Frontal cortex (tissue), 4 donors: ENCODE results near the gene NUCB2. TPM values are rescaled to one million over a fixed set of nuclear protein-coding genes. Genes with fewer than 3 reads are reported as not detected.

Source experiments
- DNase-seq, 2 donors: peaks; one replicate each; pipeline ENCODE4 v3.0.0; 2012; ENCODE audit warnings: low spot score in 2 of 2
- FAIRE-seq: peaks from 2 replicates; lab custom pipeline; 2012; peaks lifted over from hg19 to GRCh38; lab: Jason Lieb, UNC
- total RNA-seq: library from RNA; depleted of rRNA; stranded (reverse); fragments of >200 nt; gene quantifications from one replicate; pipeline ENCODE4 v1.2.3, GENCODE V29; 2014
- donor health status: control.
- donor health status: control.
- donor health status: control.

NUCB2 gene
- total RNA-seq, 1 donor from 2014 or later = 83.6 TPM

DNA sequence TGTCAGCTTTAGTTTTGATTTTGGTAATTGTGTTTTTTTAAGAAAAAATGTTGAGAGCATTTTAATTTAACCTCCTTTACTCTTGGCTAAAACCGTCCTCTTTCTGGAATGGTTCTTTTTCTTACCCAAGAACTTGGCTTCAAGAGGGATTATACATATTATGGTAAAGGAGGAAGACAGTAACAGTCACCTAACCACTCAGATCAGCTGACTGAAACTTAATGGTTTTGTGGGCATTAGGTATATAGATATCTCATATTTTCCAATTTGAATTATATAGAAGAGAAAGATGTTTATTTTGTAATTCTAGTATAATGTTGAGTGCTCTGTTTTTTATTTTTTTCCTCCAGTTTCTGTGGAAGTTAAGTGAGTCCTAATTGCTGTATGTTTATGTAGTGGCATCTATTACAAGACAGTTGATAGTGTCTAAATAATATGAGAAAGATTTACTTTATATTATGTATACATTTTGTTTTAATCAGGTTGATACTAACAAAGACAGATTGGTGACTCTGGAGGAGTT lies 38.4 kb downstream of the NUCB2 start:
- no peak for FAIRE-seq
- DNase-seq = no peak

DNA sequence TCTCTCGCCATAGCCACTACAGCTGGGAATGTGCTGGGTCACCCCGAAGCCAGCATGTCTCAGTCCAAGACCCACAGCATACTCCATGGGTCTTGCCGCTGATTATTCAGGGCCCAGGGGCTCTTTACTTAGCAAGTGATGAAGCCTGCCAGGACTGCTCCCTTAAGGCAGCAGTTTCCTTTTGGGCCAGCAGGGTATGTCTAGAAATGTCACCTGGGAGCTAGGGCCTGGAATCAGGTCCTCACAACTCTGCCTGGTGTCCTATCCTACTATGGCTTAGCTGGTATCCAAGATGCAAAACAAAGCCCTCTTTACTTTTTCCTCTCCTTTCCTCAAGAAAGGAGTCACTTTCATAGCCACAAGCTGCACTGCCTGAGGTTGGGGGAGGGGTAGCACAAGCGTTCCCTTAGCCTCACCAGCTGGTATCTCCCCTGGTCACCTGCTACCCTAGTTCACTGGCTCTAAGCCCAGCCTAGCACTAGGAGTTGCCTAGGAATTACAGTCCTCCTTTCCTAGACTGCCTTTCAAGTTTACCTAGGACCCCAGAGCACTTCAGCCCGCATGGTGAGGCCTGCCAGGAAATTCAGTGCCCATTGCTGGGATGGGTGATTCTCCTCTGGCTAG lies 52.4 kb downstream of the NUCB2 start:
- DNase-seq = no peak
- FAIRE-seq = no peak

GRCh38 chr11:17331669-17332068 lies 55.1 kb downstream of the NUCB2 start:
- FAIRE-seq = no peak
- no peak for DNase-seq

GRCh38 chr11:17333799-17334586 lies 57.5 kb downstream of the NUCB2 start:
- FAIRE-seq (no peak), DNase-seq (no peak)

DNA sequence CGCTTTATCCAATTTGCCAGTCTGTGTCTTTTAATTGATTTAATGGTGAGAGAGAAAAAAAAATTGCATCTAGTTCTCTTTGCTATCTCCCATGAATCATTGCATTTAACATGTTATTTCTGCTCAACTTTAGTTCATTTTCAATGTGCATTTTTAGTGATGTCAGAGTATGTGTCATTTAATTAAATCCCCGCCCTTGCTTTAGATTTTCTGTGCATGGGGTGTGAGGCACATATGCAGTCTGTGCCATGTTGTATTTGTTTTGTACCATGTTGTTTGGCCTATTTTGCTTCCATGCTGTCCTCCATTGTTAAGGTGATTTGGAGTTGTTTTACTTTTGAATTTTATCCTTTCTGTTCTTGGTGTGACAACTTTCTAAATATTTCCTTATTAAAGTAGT lies 66.7 kb downstream of the NUCB2 start:
- FAIRE-seq (no peak), DNase-seq (no peak)

GRCh38 chr11:17343907-17344306 lies 67.4 kb downstream of the NUCB2 start:
- DNase-seq (no peak), FAIRE-seq (no peak)

GRCh38 chr11:17347676-17348075 lies 71.1 kb downstream of the NUCB2 start:
- DNase-seq (no peak), FAIRE-seq (no peak)

DNA sequence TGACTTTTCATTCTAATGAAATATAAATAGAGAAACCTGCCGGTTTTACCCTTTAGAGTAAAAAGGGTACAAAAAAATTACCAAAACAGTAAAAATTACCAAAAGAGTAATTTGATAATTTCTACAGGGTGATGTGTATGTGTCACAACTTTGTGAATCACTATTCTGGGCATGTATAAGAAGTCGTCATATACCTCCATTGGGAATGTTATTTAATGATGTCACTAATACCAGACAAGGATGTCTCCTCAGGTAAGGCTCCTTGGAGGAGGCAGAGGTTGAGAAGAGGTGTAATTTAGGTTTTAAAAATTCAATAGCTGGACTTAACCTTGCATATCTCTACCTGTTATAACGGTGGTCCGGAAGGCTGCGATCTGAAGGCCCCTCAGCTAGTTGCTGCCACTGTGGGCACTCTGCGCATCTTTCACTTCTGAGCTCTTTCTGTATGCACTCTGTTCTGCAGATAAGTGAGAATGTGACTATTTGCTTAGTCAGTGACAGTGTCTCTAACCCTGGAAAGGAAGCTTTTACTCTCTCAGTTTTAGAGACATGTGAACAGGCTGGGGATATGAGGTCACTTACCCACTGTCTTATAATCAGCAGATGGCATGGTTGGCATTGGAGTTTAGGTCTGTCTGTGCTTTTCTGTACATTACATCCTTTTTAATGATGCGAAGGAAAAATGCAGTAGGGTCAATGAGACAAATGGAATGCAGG lies 74.1 kb downstream of the NUCB2 start:
- no peak for DNase-seq

GRCh38 chr11:17351172-17351509 lies 74.6 kb downstream of the NUCB2 start:
- FAIRE-seq (no peak), DNase-seq (no peak)

More for the DNA sequence above, 74.1 kb downstream of the NUCB2 start:
- no peak for FAIRE-seq

DNA sequence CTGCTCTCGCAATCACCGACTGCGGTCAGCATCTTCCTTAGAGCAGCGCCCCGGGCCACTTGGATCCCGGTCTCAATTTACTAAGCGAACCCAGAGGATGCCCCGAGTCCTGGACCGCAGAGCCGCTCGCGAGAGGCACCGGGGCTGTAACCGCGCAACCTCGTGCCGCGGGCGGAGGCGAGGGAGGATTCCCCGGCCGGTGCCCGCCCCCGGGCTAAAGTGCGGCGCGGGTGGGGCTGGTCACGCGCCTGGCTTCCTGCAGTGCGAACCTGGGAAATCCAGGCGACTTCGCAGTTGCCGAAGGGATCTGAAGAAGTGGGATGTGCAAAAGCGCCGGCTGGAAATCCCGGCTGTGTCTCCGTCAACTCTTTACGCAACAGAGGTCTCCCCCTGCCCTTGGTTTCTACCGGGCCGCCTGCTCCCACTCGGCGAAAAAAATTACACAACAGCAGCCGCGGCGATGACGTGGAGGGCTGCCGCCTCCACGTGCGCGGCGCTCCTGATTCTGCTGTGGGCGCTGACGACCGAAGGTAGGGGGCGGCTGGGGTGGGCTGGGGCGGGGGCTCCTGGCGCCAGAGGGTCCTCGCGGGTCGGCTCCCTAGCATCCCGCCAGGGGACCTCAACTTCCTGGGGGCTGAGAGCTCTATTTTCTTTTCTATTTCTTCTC lies 75.1 kb downstream of the NUCB2 start, which contains the start of gene NCR3LG1:
NCR3LG1 (plus strand) TSS at position 291 of the 667 bp plus-strand sequence; CDS start at position 461, 170 bp downstream.
- DNase-seq = peak; percentile 44 to 66

DNA sequence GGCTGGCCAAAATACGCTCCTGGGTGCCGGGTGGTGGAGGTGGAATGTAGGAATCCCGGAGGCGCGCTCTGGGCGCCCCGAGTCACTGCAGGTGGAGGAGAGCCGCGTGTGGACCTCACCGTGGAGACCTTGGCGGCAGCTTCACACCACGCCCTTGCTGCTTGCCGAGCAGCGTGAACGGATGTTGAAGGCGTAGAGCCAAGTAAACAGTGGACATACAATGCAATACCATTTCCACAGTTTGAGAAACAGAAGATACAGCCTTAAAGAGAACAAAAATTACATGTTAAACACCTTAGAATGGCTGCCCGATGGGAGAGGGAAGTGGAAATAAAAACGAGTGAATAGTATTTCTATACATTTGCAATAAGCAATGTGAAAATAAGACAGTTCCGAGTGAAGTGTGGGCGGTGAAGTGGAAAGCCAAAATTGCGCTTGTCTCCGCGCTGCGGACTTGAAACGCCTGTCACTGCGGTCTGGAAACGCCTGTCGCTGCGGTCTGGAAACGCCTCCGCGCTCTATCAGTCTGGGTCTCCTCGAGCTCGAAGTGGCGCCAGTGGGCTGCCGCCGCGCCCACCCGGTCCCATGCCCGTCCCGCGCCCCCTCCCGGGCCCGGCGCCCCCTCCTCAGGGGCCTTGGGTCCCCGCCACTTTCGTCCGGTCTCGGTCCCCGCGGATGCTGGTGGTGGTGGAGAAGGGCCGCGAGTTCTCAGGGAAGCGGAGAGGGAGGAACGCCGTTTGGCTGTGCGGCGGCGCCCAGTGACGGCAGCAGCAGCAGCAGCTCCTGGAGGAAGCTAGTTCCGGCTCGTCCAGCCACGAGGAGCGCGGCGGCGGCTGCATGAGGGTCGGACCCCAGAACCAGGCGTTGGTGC lies 76.6 kb downstream of the NUCB2 start:
- peak; percentile 32 to 37 for DNase-seq
- FAIRE-seq = no peak

More for the DNA sequence above, 75.1 kb downstream of the NUCB2 start, which contains the start of gene NCR3LG1:
- no peak for FAIRE-seq

- DNase-seq (no peak), FAIRE-seq (no peak)
Observed at GRCh38 chr11:17353821-17354600, 77.5 kb downstream of the NUCB2 start.

- FAIRE-seq = no peak
Observed at GRCh38 chr11:17354601-17354991, 78.1 kb downstream of the NUCB2 start.

GRCh38 chr11:17366495-17366894 lies 90.0 kb downstream of the NUCB2 start:
- FAIRE-seq = no peak
- DNase-seq = no peak

More at GRCh38 chr11:17354601-17354991, 78.1 kb downstream of the NUCB2 start:
- peak; percentile 48 to 60 for DNase-seq

DNA sequence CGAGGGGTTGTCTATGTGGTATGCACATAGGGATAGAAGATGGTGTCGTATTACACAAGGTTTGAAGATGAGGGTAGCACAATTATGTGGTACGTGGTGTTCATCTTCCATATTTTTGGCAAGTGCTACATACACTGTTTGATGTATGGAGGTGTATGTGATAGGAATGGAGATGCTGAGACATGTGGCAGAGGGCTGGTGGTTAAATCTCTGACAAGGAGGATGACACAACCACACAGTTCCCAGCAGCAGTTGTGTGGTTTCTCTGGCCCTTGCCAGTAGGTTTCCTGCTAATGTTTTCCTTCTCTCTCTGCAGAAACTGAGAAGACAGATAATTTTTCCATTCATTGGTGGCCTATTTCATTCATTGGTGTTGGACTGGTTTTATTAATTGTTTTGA lies 92.0 kb downstream of the NUCB2 start:
- DNase-seq (no peak), FAIRE-seq (no peak)

- no peak for FAIRE-seq
- no peak for DNase-seq
Observed at GRCh38 chr11:17369094-17369493, 92.6 kb downstream of the NUCB2 start.

DNA sequence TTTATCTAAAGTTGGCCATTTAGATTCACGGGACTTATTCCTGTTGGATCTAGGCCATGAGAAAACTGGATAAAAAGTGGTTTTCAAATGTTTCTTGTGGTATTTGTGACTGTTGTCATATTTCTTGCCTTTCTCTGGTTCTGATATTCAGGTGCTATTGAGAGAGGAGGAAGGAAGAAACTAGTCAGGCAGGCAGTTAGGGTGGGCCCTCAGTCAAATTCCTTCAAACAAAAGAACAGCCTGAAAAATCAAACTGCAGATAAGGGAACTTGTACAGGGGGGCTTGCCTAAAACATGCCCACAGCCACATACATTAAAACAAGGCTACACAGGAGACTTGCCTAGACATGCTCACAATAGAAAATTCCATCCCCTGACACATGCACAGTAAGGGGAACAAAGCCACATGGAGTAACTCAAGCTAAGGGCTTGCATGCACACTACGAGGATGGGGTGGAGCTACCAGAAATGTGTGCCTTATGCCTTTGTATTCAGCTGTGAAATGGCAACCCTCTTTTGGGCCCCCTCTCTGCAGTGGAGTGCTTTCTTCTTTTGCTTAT lies 93.2 kb downstream of the NUCB2 start:
- no peak for DNase-seq
- no peak for FAIRE-seq

DNA sequence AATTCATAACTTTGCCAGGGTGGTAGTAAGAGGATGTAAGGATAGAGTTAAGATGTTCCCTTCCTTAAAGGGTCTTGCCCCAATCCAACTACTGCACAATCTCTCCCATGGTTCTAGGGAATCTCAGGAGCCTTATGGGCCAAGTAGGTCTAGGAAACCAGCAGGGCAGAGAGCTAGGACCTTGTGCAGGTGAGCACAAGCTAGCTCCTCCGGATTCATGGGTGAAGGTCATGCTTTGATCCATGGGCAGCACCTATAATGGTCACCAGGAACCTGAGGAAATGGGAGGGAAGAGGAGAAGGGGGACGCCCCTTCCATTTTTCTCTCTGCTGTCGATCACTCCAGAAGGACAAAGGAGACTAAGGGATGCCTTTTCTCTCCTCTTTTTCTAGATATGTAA lies 95.1 kb downstream of the NUCB2 start:
- DNase-seq (no peak), FAIRE-seq (no peak)
